Measurements from ENCODE around the gene ATP1A4.

Gene ATP1A4

GRCh38 chr1:160167580-160167979 is 16.2 kb downstream of the ATP1A4 start:
- TF ChIP-seq, protein P1, sequence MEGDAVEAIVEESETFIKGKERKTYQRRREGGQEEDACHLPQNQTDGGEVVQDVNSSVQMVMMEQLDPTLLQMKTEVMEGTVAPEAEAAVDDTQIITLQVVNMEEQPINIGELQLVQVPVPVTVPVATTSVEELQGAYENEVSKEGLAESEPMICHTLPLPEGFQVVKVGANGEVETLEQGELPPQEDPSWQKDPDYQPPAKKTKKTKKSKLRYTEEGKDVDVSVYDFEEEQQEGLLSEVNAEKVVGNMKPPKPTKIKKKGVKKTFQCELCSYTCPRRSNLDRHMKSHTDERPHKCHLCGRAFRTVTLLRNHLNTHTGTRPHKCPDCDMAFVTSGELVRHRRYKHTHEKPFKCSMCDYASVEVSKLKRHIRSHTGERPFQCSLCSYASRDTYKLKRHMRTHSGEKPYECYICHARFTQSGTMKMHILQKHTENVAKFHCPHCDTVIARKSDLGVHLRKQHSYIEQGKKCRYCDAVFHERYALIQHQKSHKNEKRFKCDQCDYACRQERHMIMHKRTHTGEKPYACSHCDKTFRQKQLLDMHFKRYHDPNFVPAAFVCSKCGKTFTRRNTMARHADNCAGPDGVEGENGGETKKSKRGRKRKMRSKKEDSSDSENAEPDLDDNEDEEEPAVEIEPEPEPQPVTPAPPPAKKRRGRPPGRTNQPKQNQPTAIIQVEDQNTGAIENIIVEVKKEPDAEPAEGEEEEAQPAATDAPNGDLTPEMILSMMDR (IDR thresholded peaks at IDR 0.05; ENCODE audit: poor library complexity, severe bottlenecking), result no peak
- no peaks in the 10 kb centered on the region for H3K27me3 ChIP-seq (ENCODE audit: insufficient read depth, poor library complexity, severe bottlenecking)
- no peak overlapping the region for H3K4me3 ChIP-seq (ENCODE audit: severe bottlenecking)
- DNase-seq (ENCODE audit: low spot score) (no peak), ATAC-seq (ENCODE audit: low read depth) (peak; percentile 14; the same call in 1 of the 3 replicates)
- peaks cover 6% of the 10 kb centered on the region for H3K4me1 ChIP-seq (ENCODE audit: insufficient read depth, poor library complexity, severe bottlenecking)
- no peak overlapping the region for H3K27ac ChIP-seq (ENCODE audit: poor library complexity, severe bottlenecking)
- no peaks in the 10 kb centered on the region for H3K36me3 ChIP-seq (ENCODE audit: low read depth)
- H3K9me3 ChIP-seq (ENCODE audit: severe bottlenecking), result no peaks in the 10 kb centered on the region

DNA sequence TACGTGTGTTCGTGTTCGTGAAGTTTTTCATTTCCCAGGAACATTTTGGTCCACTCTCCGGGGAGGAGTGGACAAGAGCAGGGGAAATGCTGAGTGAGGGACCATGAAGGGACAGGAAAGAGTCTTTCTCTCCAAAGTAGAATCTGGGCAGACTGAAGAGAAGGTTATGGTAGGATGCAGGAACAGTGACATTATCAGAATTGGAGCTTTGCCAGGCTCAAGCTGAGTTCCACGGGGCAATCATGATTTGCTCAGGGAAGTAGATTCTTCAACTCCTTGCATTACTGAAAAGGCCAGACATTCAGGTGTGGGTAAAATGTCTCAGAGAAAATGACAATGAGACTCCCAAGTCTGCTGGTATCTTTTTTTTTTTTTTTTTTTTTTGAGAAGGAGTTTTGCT is 16.6 kb downstream of the ATP1A4 start:
- ATAC-seq (ENCODE audit: low read depth), result no peak
- Histone ChIP-seq H3K27me3 (ENCODE audit: insufficient read depth, poor library complexity, severe bottlenecking) (no peaks in the 10 kb centered on the region), H3K4me1 (ENCODE audit: insufficient read depth, poor library complexity, severe bottlenecking) (peaks cover 6% of the 10 kb centered on the region), H3K9me3 (ENCODE audit: severe bottlenecking) (no peaks in the 10 kb centered on the region), H3K27ac (ENCODE audit: poor library complexity, severe bottlenecking) (no peak overlapping the region), H3K4me3 (ENCODE audit: severe bottlenecking) (no peak overlapping the region), H3K36me3 (ENCODE audit: low read depth) (no peaks in the 10 kb centered on the region)
- TF ChIP-seq, protein P1 (IDR thresholded peaks at IDR 0.05; ENCODE audit: poor library complexity, severe bottlenecking), result no peak
- no peak for DNase-seq (ENCODE audit: low spot score)

DNA sequence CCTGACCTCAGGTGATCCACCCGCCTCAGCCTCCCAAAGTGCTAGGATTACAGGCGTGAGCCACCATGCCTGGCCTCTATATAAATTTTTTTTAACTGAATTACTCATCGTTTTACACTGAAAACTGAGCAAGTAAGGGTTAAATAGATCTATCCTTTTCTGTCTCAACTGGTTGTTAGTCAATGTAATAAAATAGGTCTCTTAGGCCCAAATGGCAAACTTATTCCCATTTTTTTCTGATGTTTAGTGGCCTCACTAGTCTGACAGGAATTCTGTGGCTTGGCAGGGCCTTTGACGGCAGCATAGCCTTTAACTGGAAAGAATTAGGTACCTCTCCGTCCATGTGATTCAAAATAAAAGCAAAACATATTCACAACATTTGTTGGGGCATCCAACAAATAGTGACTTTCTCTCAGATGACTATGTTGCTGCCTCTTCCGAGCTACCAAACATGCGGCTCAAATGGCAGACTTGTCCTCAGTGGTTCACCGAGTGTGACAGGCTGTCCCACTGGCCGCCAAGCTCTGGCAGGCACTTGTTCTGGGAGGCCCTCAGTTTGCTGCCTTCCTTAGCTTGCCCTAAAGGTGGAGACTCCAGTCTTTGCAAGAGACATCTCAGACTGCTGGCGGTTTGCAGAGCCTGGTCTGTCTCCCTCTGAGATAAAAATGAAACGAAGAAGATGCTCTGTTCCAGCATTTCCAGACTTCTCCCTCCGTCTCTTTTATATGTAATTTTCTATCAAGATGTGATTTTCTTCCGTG is 17.4 kb downstream of the ATP1A4 start:
- no peak overlapping the region for H3K4me3 ChIP-seq (ENCODE audit: severe bottlenecking)
- ATAC-seq (ENCODE audit: low read depth) (no peak), DNase-seq (ENCODE audit: low spot score) (no peak)
- no peaks in the 10 kb centered on the region for H3K36me3 ChIP-seq (ENCODE audit: low read depth)
- H3K27me3 ChIP-seq (ENCODE audit: insufficient read depth, poor library complexity, severe bottlenecking), result no peaks in the 10 kb centered on the region
- no peaks in the 10 kb centered on the region for H3K9me3 ChIP-seq (ENCODE audit: severe bottlenecking)
- peaks cover 6% of the 10 kb centered on the region for H3K4me1 ChIP-seq (ENCODE audit: insufficient read depth, poor library complexity, severe bottlenecking)
- no peak overlapping the region for H3K27ac ChIP-seq (ENCODE audit: poor library complexity, severe bottlenecking)
- TF ChIP-seq, protein P1 (IDR thresholded peaks at IDR 0.05; ENCODE audit: poor library complexity, severe bottlenecking), result no peak

DNA sequence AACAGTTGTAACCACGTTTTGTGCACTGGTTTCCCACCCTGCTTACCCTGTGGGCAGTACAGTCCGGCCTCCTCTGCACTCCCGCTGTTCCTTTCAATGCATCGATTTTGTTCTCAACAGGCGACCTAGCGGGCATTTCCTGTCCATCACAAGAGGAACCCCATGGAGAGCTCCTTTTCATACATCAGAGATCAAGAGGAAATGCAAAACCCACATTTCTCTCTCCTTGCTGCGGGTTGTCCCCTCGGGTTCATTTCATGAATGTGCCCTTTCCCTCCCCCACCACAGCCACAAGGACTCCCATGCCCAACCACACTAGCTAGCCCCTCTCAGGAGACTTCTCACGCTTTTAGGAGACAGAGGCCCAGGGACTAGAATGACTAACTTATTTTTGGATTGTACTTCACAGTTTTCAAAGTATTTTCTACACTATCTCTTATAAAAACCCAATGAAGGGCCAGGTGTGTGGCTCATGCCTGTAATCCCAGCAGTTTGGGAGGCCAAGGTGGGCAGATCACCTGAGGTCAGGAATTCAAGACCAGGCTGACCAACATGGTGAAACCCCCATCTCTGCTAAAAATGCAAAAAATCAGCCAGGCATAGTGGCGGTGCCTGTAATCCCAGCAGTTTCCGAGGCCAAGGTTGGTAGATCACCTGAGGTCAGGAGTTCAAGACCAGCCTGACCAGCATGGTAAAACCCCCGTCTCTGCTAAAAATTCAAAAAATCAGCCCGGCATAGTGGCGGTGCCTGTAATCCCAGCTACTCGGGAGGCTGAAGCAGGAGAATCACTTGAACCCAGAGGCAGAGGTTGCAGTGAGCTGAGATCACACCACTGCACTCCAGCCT is 18.4 kb downstream of the ATP1A4 start:
- Histone ChIP-seq H3K27ac (ENCODE audit: poor library complexity, severe bottlenecking) (no peak overlapping the region), H3K4me1 (ENCODE audit: insufficient read depth, poor library complexity, severe bottlenecking) (peaks cover 6% of the 10 kb centered on the region), H3K27me3 (ENCODE audit: insufficient read depth, poor library complexity, severe bottlenecking) (no peaks in the 10 kb centered on the region), H3K9me3 (ENCODE audit: severe bottlenecking) (no peaks in the 10 kb centered on the region), H3K36me3 (ENCODE audit: low read depth) (no peaks in the 10 kb centered on the region), H3K4me3 (ENCODE audit: severe bottlenecking) (no peak overlapping the region)
- TF ChIP-seq, protein P1 (IDR thresholded peaks at IDR 0.05; ENCODE audit: poor library complexity, severe bottlenecking), result no peak
- ATAC-seq (ENCODE audit: low read depth), result no peak
- no peak for DNase-seq (ENCODE audit: low spot score)
